HEK293 (cell line): ENCODE measurements around the gene RHEX.

Experiments used
- CTCF ChIP-seq: fragments of 450-650 bp; formaldehyde crosslinking; IDR thresholded peaks from 2 replicates; pipeline ENCODE4 v1.5.1; 2016; ENCODE audit warnings: missing biosample characterization, missing genetic modification characterization
- KLF9 ChIP-seq: fragments of 450-650 bp; formaldehyde crosslinking; IDR thresholded peaks from 2 replicates; pipeline ENCODE4 v1.5.1; 2016; ENCODE audit warnings: missing biosample characterization, missing genetic modification characterization, low read depth
- YY1 ChIP-seq: fragments of 450-650 bp; formaldehyde crosslinking; IDR thresholded peaks from 2 replicates; pipeline ENCODE4 v1.5.1; 2018; ENCODE audit warnings: missing biosample characterization, missing genetic modification characterization
- ZNF174 ChIP-seq: fragments of 450-650 bp; formaldehyde crosslinking; IDR thresholded peaks from 2 replicates; pipeline ENCODE4 v1.5.0; 2017; ENCODE audit warnings: missing biosample characterization, mild to moderate bottlenecking, missing genetic modification characterization

- no peak for TF ChIP-seq YY1
- TF ChIP-seq CTCF = no peak
- no peak for TF ChIP-seq ZNF174 (tag by site-specific recombination)
- no peak for TF ChIP-seq KLF9 (tag by site-specific recombination)
These were observed 62.0 kb downstream of the RHEX start for GRCh38 chr1:206114692-206115640.
